NB4 (cell line): ENCODE data around the gene KIAA1217.

Experiments used
- CTCF ChIP-seq: IDR thresholded peaks from one replicate; pipeline ENCODE4 v1.5.1; 2012; ENCODE audit warnings: low read depth, low read length
- MYC ChIP-seq: IDR thresholded peaks from 2 replicates; pipeline ENCODE4 v1.6.1; 2011; ENCODE audit warnings: low read depth, low read length
- POLR2A ChIP-seq: IDR thresholded peaks from 2 replicates; pipeline ENCODE4 v1.6.1; 2011; ENCODE audit warnings: mild to moderate bottlenecking; ENCODE audit not compliant: insufficient read length; ENCODE audit errors: extremely low read depth

- TF ChIP-seq CTCF (no peak), POLR2A (no peak), MYC (no peak)
Measured at GRCh38 chr10:24467605-24468004, 258.7 kb downstream of the KIAA1217 start.
